NCI-H748 treated with DMSO at 0.1 percent for 48 hours (cell line): ENCODE results near the gene AUH.

Experiments used
- DNase-seq: peaks from one replicate; lab custom pipeline; 2025; lab: John Stamatoyannopoulos, UW

Gene AUH

GRCh38 chr9:91336786-91337185 lies 24.9 kb downstream of the AUH start:
- no peak for DNase-seq

GRCh38 chr9:91334053-91334452 lies 27.7 kb downstream of the AUH start:
- DNase-seq: no peak

DNA sequence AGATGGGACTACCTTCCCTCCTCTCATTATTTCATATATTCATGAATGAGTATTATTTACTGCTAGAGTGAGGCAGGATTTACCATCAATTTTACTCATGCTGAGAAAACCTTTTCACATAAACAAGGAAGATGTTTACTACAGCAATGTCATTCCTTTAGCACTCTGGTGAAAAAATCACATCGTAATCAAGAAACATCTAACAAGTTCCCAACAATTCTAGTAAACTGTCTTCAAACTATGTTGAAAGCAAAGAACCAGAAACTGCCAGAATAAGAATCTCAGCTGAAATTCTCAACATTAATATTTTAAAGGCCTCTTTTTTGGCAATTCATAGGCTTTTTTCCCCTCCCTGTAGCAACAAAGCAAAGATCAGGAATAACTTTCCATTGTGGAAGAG lies 28.2 kb downstream of the AUH start:
- DNase-seq: no peak

DNA sequence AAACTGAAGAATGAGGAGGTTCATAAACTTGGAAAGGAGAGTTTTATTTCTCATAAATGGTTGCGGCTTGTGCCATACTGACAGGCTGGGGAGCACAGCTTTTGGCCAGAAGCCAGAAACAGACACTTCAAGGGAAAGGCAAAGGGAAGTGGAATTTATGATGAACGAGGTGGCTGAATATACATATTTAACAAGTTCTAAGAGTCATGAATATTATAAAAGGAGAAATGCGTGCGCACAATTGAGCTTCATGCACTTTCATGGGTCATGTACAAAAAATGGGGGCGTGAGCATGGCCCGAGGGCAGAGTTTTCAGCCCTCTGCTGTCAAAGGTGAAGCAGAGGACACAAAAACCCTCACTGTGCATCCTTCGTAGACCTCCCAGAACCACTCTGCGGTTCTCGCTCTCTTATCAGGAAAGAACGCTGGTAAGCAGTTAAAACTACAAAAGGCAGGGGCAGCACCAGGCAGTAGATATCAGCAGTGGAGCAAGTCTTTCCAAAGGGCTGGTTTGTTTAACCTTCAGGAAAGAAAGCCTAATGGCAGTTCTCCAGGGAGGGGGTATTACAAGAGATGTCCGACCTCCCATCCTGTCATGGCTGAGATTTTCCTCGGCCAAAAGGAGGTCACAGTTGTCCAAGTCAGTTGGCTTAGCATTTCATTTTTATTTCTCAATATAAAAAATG lies 29.0 kb downstream of the AUH start:
- DNase-seq: no peak

- no peak for DNase-seq
Observed at GRCh38 chr9:91331849-91332248, 29.9 kb downstream of the AUH start.

GRCh38 chr9:91328186-91328585 lies 33.5 kb downstream of the AUH start:
- no peak for DNase-seq

- no peak for DNase-seq
Observed at GRCh38 chr9:91321691-91322090, 40.0 kb downstream of the AUH start.

- DNase-seq: no peak
Observed at GRCh38 chr9:91320299-91320698, 41.4 kb downstream of the AUH start.

DNA sequence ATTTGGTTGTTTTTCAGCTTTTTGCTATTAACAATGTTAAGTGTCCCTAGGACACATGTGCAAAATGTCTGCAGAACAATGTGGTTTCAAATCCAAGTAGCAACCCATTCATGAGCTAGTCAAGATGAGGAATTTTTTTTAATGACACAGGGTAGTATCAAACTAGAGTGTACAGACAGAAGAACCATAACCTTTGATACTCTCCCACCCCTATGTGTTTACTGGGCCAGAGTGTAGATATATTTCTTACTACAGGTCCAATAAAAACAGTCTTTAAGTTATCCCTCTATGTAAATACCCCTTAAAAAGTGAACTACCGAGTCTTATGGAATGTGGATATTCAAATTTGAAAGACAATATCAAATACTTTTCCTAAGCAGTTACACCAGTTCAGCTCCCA lies 45.6 kb downstream of the AUH start:
- DNase-seq: no peak

DNA sequence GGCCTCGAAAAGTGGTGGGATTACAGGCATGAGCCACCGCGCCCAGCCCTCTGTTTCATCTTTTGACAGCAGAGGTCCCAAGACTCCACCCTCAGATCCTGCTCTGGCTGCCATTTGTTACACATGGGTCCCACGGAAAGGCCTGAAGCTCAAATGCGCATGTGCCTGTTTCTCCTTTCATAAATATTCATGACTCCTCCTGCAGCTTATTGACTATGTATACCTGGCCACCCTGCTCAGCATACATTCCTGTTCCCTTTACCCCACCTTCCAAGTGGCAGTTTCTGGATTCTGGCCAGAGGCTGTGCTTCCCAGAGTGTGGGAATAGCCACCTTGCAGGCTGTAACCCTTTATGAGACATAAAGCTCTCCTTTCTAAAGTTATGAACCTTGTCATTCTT lies 46.5 kb downstream of the AUH start:
- no peak for DNase-seq

DNA sequence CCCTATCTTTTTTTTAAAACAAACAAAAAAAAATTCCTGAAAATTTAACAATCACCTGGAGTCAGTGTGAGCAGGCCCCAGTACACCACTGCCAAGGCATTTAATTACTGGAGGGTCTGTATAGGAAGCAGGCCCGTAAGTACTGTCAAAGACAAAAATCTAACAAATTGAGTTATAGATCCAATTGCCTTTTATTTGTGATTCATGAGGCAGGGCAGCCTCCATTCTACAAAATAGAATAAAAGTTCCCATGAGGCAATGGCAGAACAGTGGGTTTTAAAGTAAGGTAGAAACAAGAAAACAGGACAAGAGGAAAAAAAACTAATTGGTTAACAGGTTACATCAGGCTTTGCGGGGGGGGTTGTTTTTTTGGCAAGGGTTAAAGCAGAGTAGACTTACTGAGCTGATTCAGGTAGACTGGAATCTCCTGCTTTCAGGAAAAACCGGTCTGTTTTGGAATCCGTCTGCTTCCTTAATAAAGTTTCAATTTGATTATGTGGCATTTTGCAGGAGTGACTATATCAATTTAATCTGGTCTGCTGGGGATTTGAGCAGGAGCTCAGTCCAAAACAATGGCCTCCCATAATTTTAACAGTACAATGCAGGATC lies 48.9 kb downstream of the AUH start:
- DNase-seq: no peak

- no peak for DNase-seq
Observed at GRCh38 chr9:91310037-91310436, 51.7 kb downstream of the AUH start.

- no peak for DNase-seq
Observed at GRCh38 chr9:91308191-91308590, 53.5 kb downstream of the AUH start.

- DNase-seq: no peak
Observed at GRCh38 chr9:91307279-91307678, 54.4 kb downstream of the AUH start.

DNA sequence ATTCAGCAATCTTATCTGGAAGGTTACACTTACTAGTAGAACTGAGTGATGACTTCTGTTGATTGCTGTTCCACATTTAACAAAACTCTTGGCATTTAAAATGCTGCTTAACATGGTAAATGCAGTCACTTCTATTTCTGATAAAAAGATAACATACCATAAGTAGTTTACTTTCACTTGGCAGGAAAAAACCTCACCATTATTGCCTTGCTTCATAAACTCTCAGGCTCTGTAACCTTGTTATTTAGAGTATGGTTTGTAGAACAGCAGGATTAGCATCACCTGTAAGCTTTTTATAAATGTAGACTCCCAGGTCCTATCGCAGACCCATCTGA lies 55.5 kb downstream of the AUH start:
- no peak for DNase-seq

GRCh38 chr9:91305596-91306295 lies 56.0 kb downstream of the AUH start:
- no peak for DNase-seq

- DNase-seq: no peak
Observed at GRCh38 chr9:91303741-91304415, 57.8 kb downstream of the AUH start.

GRCh38 chr9:91302831-91303230 lies 58.9 kb downstream of the AUH start:
- no peak for DNase-seq

DNA sequence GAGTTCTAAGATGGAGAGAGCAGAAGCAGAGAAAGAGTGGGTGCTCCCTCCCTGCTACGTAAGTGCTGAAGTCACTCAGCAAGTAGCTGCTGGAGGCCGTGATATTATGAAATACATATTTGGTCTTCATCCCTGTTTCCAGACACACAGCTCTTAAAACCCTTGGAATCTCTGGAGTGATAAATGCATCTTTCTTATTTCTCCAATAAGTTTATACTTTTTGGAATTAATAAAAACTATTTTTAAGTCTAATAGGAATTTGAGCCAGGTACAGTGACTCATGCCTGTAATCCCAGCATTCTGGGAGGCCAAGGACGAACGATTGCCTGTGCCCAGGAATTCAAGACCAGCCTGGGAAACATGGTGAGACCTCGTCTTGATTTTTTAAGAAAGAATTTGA lies 60.6 kb downstream of the AUH start:
- no peak for DNase-seq

DNA sequence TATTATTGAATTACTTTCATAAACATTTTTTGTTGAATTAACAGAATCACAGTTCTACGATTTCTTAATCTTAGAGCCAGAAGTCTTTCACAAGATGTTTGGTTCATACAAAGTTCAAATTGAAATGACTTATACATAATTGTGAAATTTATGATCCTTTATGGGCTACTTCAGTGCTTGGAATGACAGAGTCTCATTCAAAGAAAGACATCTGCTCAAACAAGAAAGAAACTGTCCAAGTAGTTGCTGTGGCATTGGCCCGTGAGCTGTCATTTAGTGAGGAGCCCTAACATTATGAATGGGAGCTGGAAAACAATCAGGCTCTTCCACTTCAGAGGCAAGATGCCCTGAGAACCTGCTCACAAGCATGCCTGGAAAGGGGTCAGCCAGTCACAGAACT lies 63.4 kb downstream of the AUH start:
- DNase-seq: no peak

DNA sequence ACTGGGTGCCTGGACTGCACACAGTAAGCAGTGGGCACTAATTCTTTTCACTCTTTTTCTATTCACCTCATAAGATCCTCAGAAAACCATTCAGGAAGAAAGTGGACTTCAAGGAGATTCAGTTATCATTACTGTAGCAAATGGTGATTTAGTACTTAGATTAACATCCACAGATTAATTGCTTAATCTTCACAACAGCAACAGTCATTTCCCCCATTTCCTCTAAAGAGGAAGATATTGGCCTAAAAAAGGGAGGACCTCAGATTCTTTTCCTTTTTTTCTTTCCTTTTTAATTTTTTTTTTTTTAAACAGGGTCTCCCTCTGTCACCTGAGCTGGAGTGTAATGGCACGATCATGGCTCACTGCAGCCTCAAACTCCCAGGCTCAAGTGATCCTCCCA lies 64.4 kb downstream of the AUH start:
- no peak for DNase-seq

GRCh38 chr9:91296354-91296753 lies 65.4 kb downstream of the AUH start:
- DNase-seq: no peak

- DNase-seq: no peak
Observed at GRCh38 chr9:91295357-91295756, 66.4 kb downstream of the AUH start.
